ENCODE results near the gene TCAF1.

TCAF1 gene

GRCh38 chr7:143901668-143902331 is at the start of gene TCAF1:
Gene TCAF1 (minus strand): TSS chr7:143902176. CDS start chr7:143876608, 25,568 bp downstream.
- peak; percentile 91 for DNase-seq

GRCh38 chr7:143948733-143949132 is 46.8 kb upstream of the TCAF1 start:
- no peak for DNase-seq

GRCh38 chr7:143947111-143947510 is 45.1 kb upstream of the TCAF1 start:
- no peak for DNase-seq

GRCh38 chr7:143945423-143945822 is 43.4 kb upstream of the TCAF1 start:
- no peak for DNase-seq

GRCh38 chr7:143938379-143939243 is 36.6 kb upstream of the TCAF1 start:
- DNase-seq: no peak

GRCh38 chr7:143936087-143937009 is 34.4 kb upstream of the TCAF1 start:
- no peak for DNase-seq

- DNase-seq: no peak
Observed at GRCh38 chr7:143934526-143935325, 32.8 kb upstream of the TCAF1 start, which contains the start of gene OR2F2. Gene OR2F2 (plus strand): TSS chr7:143935233. CDS start chr7:143935233, 0 bp downstream.

GRCh38 chr7:143931739-143932138 is 29.8 kb upstream of the TCAF1 start:
- DNase-seq: no peak

- DNase-seq: no peak
Observed at GRCh38 chr7:143929224-143929920, 27.4 kb upstream of the TCAF1 start.

- DNase-seq: no peak
Observed at GRCh38 chr7:143924851-143925250, 22.9 kb upstream of the TCAF1 start.

GRCh38 chr7:143914938-143915652 is 13.1 kb upstream of the TCAF1 start:
- DNase-seq: no peak

GRCh38 chr7:143913945-143914615 is 12.1 kb upstream of the TCAF1 start:
- DNase-seq: no peak

GRCh38 chr7:143910473-143911248 is 8.7 kb upstream of the TCAF1 start:
- no peak for DNase-seq

- DNase-seq: no peak
Observed at GRCh38 chr7:143909863-143910262, 7.9 kb upstream of the TCAF1 start.

GRCh38 chr7:143908120-143908519 is 6.1 kb upstream of the TCAF1 start:
- no peak for DNase-seq

- DNase-seq: no peak
Observed at GRCh38 chr7:143906895-143907294, 4.9 kb upstream of the TCAF1 start.

- no peak for DNase-seq
Observed at GRCh38 chr7:143906151-143906550, 4.2 kb upstream of the TCAF1 start.

- DNase-seq: no peak
Observed at GRCh38 chr7:143905509-143905908, 3.5 kb upstream of the TCAF1 start.

- no peak for DNase-seq
Observed at GRCh38 chr7:143902332-143902899, 440 bp upstream of the TCAF1 start.
